ENCODE results near the gene TRIM16.
"Not testable (repeated sequence)": the region's sequence is repeated elsewhere in the genome, so short reads cannot be mapped to it uniquely, and the experiment has no call there.

TRIM16 gene

GRCh38 chr17:15657868-15658267, 26.2 kb downstream of the TRIM16 start:
- no peak for DNase-seq

- peak; percentile 12 for DNase-seq
Observed at GRCh38 chr17:15654886-15655561, 29.1 kb downstream of the TRIM16 start.

- not testable (repeated sequence) for DNase-seq
Observed at GRCh38 chr17:15654401-15654800, 29.7 kb downstream of the TRIM16 start.

GRCh38 chr17:15652960-15653359, 31.2 kb downstream of the TRIM16 start:
- no peak for DNase-seq

- DNase-seq, result peak; percentile 96
Observed at GRCh38 chr17:15651583-15652110, 32.5 kb downstream of the TRIM16 start.

- peak; percentile 86 for DNase-seq
Observed at GRCh38 chr17:15650741-15651582, 33.1 kb downstream of the TRIM16 start.

GRCh38 chr17:15649861-15650421, 34.2 kb downstream of the TRIM16 start:
- DNase-seq, result peak; percentile 74

- DNase-seq, result peak; percentile 21
Observed at GRCh38 chr17:15648386-15648785, 35.7 kb downstream of the TRIM16 start.

GRCh38 chr17:15645942-15646312, 38.2 kb downstream of the TRIM16 start:
- peak; percentile 77 for DNase-seq

- DNase-seq, result peak; percentile 81
Observed at GRCh38 chr17:15645099-15645941, 38.8 kb downstream of the TRIM16 start.

- not testable (repeated sequence) for DNase-seq
Observed at GRCh38 chr17:15642505-15643251, 41.4 kb downstream of the TRIM16 start.

GRCh38 chr17:15642014-15642413, 42.1 kb downstream of the TRIM16 start:
- not testable (repeated sequence) for DNase-seq

GRCh38 chr17:15630930-15631453, 53.1 kb downstream of the TRIM16 start:
- not testable (repeated sequence) for DNase-seq

GRCh38 chr17:15629991-15630390, 54.1 kb downstream of the TRIM16 start:
- DNase-seq, result not testable (repeated sequence)

- not testable (repeated sequence) for DNase-seq
Observed at GRCh38 chr17:15623661-15624209, 60.4 kb downstream of the TRIM16 start.

GRCh38 chr17:15623255-15623654, 60.9 kb downstream of the TRIM16 start:
- DNase-seq, result not testable (repeated sequence)

- DNase-seq, result not testable (repeated sequence)
Observed at GRCh38 chr17:15622124-15622523, 62.0 kb downstream of the TRIM16 start.

- DNase-seq, result not testable (repeated sequence)
Observed at GRCh38 chr17:15619331-15620058, 64.6 kb downstream of the TRIM16 start, which contains the start of gene FBXW10B. Gene FBXW10B (minus strand): TSS chr17:15619704. CDS start chr17:15619512, 192 bp downstream.

GRCh38 chr17:15616828-15617227, 67.3 kb downstream of the TRIM16 start:
- DNase-seq, result peak; percentile 51

- not testable (repeated sequence) for DNase-seq
Observed at GRCh38 chr17:15615850-15616249, 68.3 kb downstream of the TRIM16 start.

All from DMS53 (cell line).